RWPE2 (cell line): Measurements from ENCODE around the gene ABHD17C.

Source experiments
- ATAC-seq: fragments of 200-7000 bp; cut with Tn5 transposase; 3 replicates; pipeline ENCODE4 v1.9.1; 2021; ENCODE audit warnings: low read depth
- DNase-seq: peaks from one replicate; pipeline ENCODE4 v3.0.0-alpha.2; 2020; ENCODE audit warnings: low spot score
- H3K27ac ChIP-seq: fragments of 450-650 bp; 2 replicates; pipeline ENCODE4 v1.5.1; 2017; ENCODE audit warnings: mild to moderate bottlenecking; ENCODE audit not compliant: poor library complexity, severe bottlenecking
- H3K27me3 ChIP-seq: fragments of 250-450 bp; sonication (Bioruptor Pico); 2 replicates; pipeline ENCODE4 v1.5.1; 2021; ENCODE audit warnings: mild to moderate bottlenecking, moderate library complexity; ENCODE audit not compliant: insufficient read depth, poor library complexity, severe bottlenecking
- H3K36me3 ChIP-seq: fragments of 250-450 bp; sonication (Bioruptor Pico); 2 replicates; pipeline ENCODE4 v1.5.1; 2020; ENCODE audit warnings: low read depth, mild to moderate bottlenecking, moderate library complexity
- H3K4me1 ChIP-seq: fragments of 250-450 bp; sonication (Bioruptor Pico); 2 replicates; pipeline ENCODE4 v1.5.1; 2021; ENCODE audit warnings: mild to moderate bottlenecking, moderate library complexity; ENCODE audit not compliant: insufficient read depth, poor library complexity, severe bottlenecking
- H3K4me3 ChIP-seq: fragments of 250-450 bp; sonication (Bioruptor Pico); 2 replicates; pipeline ENCODE4 v1.5.1; 2021; ENCODE audit warnings: mild to moderate bottlenecking, moderate library complexity; ENCODE audit not compliant: severe bottlenecking
- H3K9me3 ChIP-seq: fragments of 250-450 bp; sonication (Bioruptor Pico); 2 replicates; pipeline ENCODE4 v1.5.1; 2021; ENCODE audit warnings: mild to moderate bottlenecking, moderate library complexity; ENCODE audit not compliant: severe bottlenecking
- CTCF ChIP-seq: fragments of 450-650 bp; IDR thresholded peaks from one replicate; pipeline ENCODE4 v1.5.1; 2017; ENCODE audit warnings: mild to moderate bottlenecking, moderate library complexity; ENCODE audit not compliant: poor library complexity, severe bottlenecking

The ABHD17C gene

GRCh38 chr15:80783260-80783659 lies 88.2 kb downstream of the ABHD17C start:
- Histone ChIP-seq H3K9me3 (no peaks in the 10 kb centered on the region), H3K27ac (no peak overlapping the region), H3K27me3 (peaks cover 19% of the 10 kb centered on the region), H3K4me1 (peaks cover 8% of the 10 kb centered on the region), H3K4me3 (no peak overlapping the region), H3K36me3 (no peaks in the 10 kb centered on the region)
- no peak for DNase-seq
- ATAC-seq, result no peak
- TF ChIP-seq CTCF, result no peak

GRCh38 chr15:80785335-80785734 lies 90.2 kb downstream of the ABHD17C start:
- Histone ChIP-seq H3K9me3 (no peaks in the 10 kb centered on the region), H3K4me3 (no peak overlapping the region), H3K36me3 (no peaks in the 10 kb centered on the region), H3K27me3 (peaks cover 7% of the 10 kb centered on the region), H3K27ac (no peak overlapping the region), H3K4me1 (no peaks in the 10 kb centered on the region)
- TF ChIP-seq CTCF, result no peak
- DNase-seq, result no peak
- no peak for ATAC-seq

- no peaks in the 10 kb centered on the region for H3K9me3 ChIP-seq
- DNase-seq, result no peak
- no peak for TF ChIP-seq CTCF
- H3K27me3 ChIP-seq, result peaks cover 1% of the 10 kb centered on the region
- no peak overlapping the region for H3K27ac ChIP-seq
- H3K4me1 ChIP-seq, result peaks cover 3% of the 10 kb centered on the region
- H3K36me3 ChIP-seq, result no peaks in the 10 kb centered on the region
- H3K4me3 ChIP-seq, result no peak overlapping the region
- ATAC-seq, result no peak
Measured at GRCh38 chr15:80785811-80786354, 90.8 kb downstream of the ABHD17C start.

GRCh38 chr15:80787316-80787715 lies 92.2 kb downstream of the ABHD17C start:
- Histone ChIP-seq H3K4me3 (no peak overlapping the region), H3K27ac (no peak overlapping the region), H3K9me3 (no peaks in the 10 kb centered on the region), H3K4me1 (peaks cover 6% of the 10 kb centered on the region), H3K36me3 (no peaks in the 10 kb centered on the region), H3K27me3 (no peaks in the 10 kb centered on the region)
- DNase-seq (no peak), ATAC-seq (no peak)
- TF ChIP-seq CTCF, result no peak

- DNase-seq (no peak), ATAC-seq (no peak)
- Histone ChIP-seq H3K27me3 (no peaks in the 10 kb centered on the region), H3K4me3 (no peak overlapping the region), H3K27ac (no peak overlapping the region), H3K4me1 (peaks cover 6% of the 10 kb centered on the region), H3K36me3 (no peaks in the 10 kb centered on the region), H3K9me3 (no peaks in the 10 kb centered on the region)
- no peak for TF ChIP-seq CTCF
Measured at GRCh38 chr15:80788536-80788935, 93.4 kb downstream of the ABHD17C start.
